Heart right ventricle (tissue), 16 donors: Measurements from ENCODE around the gene LALBA. TPM values are rescaled to one million over a fixed set of nuclear protein-coding genes. Genes with fewer than 3 reads are reported as not detected.

Experiments used
- ATAC-seq, 8 donors: fragments of 200-7000 bp; cut with Tn5 transposase; one replicate each; pipeline ENCODE4 v1.9.1; 2020; ENCODE audit warnings: mild to moderate bottlenecking in 8 of 8, moderate library complexity in 8 of 8, moderate number of reproducible peaks in 1 of 8
- DNase-seq, 2 donors: peaks; one replicate each; pipeline ENCODE4 v3.0.0-alpha.2; 2020
- H3K27ac ChIP-seq, 10 donors: fragments of 200-600 bp; sonication (generic) in 2 of 10; one replicate each; pipeline versions ENCODE4 v1.5.0 to v1.8.0; 2020 to 2022; ENCODE audit warnings: mild to moderate bottlenecking in 3 of 10
- H3K27me3 ChIP-seq, 7 donors: fragments of 200-600 bp; one replicate each; pipeline ENCODE4 v1.8.0; 2021 to 2022; ENCODE audit warnings: mild to moderate bottlenecking in 2 of 7
- H3K36me3 ChIP-seq, 9 donors: fragments of 200-600 bp; sonication (generic) in 1 of 9; one replicate each; pipeline versions ENCODE4 v1.5.0 to v1.8.0; 2020 to 2022; ENCODE audit warnings: mild to moderate bottlenecking in 2 of 9
- H3K4me1 ChIP-seq, 9 donors: fragments of 200-600 bp; sonication (generic) in 1 of 9; one replicate each; pipeline versions ENCODE4 v1.5.0 to v1.8.0; 2020 to 2022; ENCODE audit warnings: mild to moderate bottlenecking in 4 of 9
- H3K4me3 ChIP-seq, 10 donors: fragments of 200-600 bp; sonication (generic) in 2 of 10; one replicate each; pipeline versions ENCODE4 v1.5.0 to v1.8.0; 2020 to 2022; ENCODE audit warnings: mild to moderate bottlenecking in 7 of 10, moderate library complexity in 2 of 10
- H3K9me3 ChIP-seq, 11 donors: fragments of 200-600 bp in 10 of 11; sonication (generic) in 2 of 11; one replicate each; pipeline versions ENCODE4 v1.5.0 to v1.8.0; 2013 to 2022; ENCODE audit warnings: mild to moderate bottlenecking in 2 of 11, control low read depth in 1 of 11, moderate library complexity in 1 of 11
- WGBS, 2 donors: extraction: QIAGEN DNeasy Blood & Tissue Kit; methylation state at CpG; one replicate each; pipeline ENCODE4 v1.1.7; 2013; ENCODE audit warnings: inconsistent platforms in 1 of 2; 5-methylcytosine and 5-hydroxymethylcytosine counted together
- intact Hi-C, 10 donors: fragments of 100-400 bp; cut with DNase I; formaldehyde crosslinking; loops; one replicate each; pipeline versions ENCODE4 v1.11.1 to v1.14.2; 2022
- long read RNA-seq, 3 donors: library from polyadenylated mRNA; unstranded; transcript quantifications; one replicate each; pipeline ENCODE4 v2.0.0, GENCODE V29; 2020 to 2021
- polyA plus RNA-seq, 2 donors: library from polyadenylated mRNA; stranded (reverse); fragments of 200-250 nt; gene quantifications; one replicate each; pipeline ENCODE4 v1.2.3, GENCODE V29; 2013
- total RNA-seq, 10 donors: library from RNA; stranded (reverse); fragmentation: NEBNext Ultra II Directional in 3 of 10; extraction: Animal tissue kit (Norgen Biotek cat#: 25700) in 3 of 10; gene quantifications; one replicate each; pipeline versions ENCODE4 v1.2.1 to v1.2.4, GENCODE V29; 2021 to 2023
- TF ChIP-seq, protein P1 (sequence below), 9 donors: fragments of 200-600 bp; sonication (generic) in 2 of 9; IDR thresholded peaks; one replicate each; pipeline versions ENCODE4 v1.5.0 to v1.8.0; 2021 to 2022; ENCODE audit warnings: antibody characterized with exemption in 9 of 9, mild to moderate bottlenecking in 5 of 9, moderate library complexity in 1 of 9
- donor health status: Arrhythmogenic right ventricular cardiomyopathy.
- donor health status: ischemic (EF 13 %, LVEDD 7.1; RV severe dilation, severe dysfunction).
- donor health status: healthy with polysubstance abuse.
- donor health status: DM: no; HTN: yes; CAD: no.
- donor health status: DM: no; HTN: no; CAD: no.
- donor health status: ischemic (EF 25% LVEDD 6.9; RV normal size, moderate dysfunction).
- donor health status: ischemic (EF 25% LVEDD 5.7; RV mildly dilated, moderate dysfunction).
- donor health status: healthy.
- donor health status: DM: yes; HTN: yes; CAD: no.
- donor health status: Ischemic cardiomyopathy.
- donor health status: ischemic (EF 35%, LVEDD 5.7; RV mildly dilated, moderate dysfunction).
- donor health status: nonischemic (EF 11% LVEDD 7.7; RV severe dilation, severe dysfunction).
- donor health status: DM: yes; HTN: yes; CAD: no.
- donor health status: PGD.
- donor health status: ischemic (EF 29% LVEDD 5.4; RV normal size, mild dysfunction).
- donor health status: nonischemic (EF 23%, LVEDD 6.1; RV moderate dilation, normal function).

Gene LALBA
- total RNA-seq (not detected), polyA plus RNA-seq (not detected)
- long read RNA-seq, donor 1: 0 reads
- long read RNA-seq, donor 2: 0 reads
- long read RNA-seq, donor 3: 0 reads

DNA sequence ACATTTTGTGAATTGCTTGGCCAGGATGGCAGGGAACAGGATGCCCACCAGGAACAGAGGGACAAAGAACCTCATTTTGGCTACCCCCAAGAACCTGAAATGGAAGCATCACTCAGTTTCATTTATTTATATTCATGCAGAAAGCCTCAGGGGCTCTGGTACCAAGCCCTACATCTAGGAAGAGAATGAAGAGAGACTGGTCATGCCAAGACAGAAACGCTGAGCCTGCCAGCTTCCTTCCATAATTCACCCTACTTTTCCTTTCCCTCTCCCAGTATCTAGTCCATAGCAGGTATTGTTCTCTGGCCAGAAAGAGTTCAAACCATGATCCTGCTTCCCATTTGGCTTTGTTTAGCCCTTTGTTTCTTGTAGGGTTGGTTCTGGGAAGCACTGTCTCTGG is at the start of gene LALBA:
TSS of gene LALBA (minus strand) at position 101 of the 400 bp plus-strand sequence. CDS start at position 75, 26 bp downstream.
- peaks cover 0 to 17% (median 6%) of the 10 kb centered on the region in 7 donors for H3K27me3 ChIP-seq
- intact Hi-C loops: no loop called here
- no peaks in the 10 kb centered on the region for H3K36me3 ChIP-seq
- ATAC-seq (no peak), DNase-seq (no peak)
- 73 to 81% methylated on average over 1 of the region's 1 CpG for WGBS, 2 donors
- TF ChIP-seq, protein P1, sequence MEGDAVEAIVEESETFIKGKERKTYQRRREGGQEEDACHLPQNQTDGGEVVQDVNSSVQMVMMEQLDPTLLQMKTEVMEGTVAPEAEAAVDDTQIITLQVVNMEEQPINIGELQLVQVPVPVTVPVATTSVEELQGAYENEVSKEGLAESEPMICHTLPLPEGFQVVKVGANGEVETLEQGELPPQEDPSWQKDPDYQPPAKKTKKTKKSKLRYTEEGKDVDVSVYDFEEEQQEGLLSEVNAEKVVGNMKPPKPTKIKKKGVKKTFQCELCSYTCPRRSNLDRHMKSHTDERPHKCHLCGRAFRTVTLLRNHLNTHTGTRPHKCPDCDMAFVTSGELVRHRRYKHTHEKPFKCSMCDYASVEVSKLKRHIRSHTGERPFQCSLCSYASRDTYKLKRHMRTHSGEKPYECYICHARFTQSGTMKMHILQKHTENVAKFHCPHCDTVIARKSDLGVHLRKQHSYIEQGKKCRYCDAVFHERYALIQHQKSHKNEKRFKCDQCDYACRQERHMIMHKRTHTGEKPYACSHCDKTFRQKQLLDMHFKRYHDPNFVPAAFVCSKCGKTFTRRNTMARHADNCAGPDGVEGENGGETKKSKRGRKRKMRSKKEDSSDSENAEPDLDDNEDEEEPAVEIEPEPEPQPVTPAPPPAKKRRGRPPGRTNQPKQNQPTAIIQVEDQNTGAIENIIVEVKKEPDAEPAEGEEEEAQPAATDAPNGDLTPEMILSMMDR (IDR thresholded peaks at IDR 0.05): no peak
- no peak within 1 kb of the TSS for H3K27ac ChIP-seq
- H3K4me1 ChIP-seq: no peaks in the 10 kb centered on the region
- H3K4me3 ChIP-seq: no peak within 1 kb of the TSS
- H3K9me3 ChIP-seq: no peaks in the 10 kb centered on the region

DNA sequence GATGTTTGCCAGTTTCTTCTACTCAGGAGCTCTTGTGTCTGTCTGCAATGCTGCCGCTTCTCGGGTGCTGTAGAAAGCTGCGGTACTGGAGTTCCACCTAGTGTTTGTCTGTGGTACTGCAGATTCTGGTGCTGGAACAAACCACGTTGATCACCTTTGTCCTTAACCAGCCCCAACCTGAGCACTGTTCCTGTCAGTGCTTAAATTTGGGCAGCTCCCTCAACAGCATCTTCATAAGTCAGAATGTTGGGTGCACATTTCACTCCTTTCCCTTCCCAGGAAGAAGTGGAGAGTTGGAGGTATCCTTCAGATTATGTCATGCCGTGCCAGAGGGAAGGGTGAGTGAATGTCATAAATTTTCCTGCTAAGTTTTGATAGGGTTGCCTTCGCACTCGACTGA is 48.7 kb upstream of the LALBA start:
- intact Hi-C loops: loop anchor here in 5 of 10 donors (5.0 to 10.0 kb wide), 7 partner anchors 74 to 536 kb away; no protein-coding TSS in a partner anchor
- peaks cover 0 to 35% (median 11%) of the 10 kb centered on the region in 7 donors for H3K27me3 ChIP-seq

DNA sequence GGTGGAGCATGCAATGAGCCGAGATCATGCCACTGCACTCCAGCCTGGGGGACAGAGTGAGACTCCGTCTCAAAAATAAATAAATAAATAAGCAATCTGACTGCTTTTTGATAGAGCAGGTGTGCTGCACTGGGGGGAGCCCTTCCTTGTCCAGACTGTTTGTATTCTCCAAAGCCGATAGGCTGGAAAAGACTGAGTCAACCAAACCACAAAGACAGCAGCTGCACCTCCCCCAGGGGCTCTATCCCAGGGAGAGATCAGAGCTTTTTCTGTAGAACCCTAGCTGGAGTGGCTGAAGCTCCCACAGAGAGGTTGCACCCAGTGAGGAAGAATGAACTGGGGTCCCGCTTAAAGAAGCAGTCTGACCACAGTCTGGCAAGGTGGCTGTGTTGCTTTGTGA is 45.8 kb upstream of the LALBA start:
- Histone ChIP-seq H3K27me3 (peaks cover 0 to 31% (median 9%) of the 10 kb centered on the region in 7 donors), H3K4me3 (no peak overlapping the region), H3K4me1 (no peaks in the 10 kb centered on the region), H3K9me3 (peaks cover 0 to 38% (median 16%) of the 10 kb centered on the region in 11 donors), H3K36me3 (no peaks in the 10 kb centered on the region), H3K27ac (no peak overlapping the region)
- intact Hi-C loops: loop anchor here in 5 of 10 donors (5.0 to 10.0 kb wide), 7 partner anchors 71 to 533 kb away; no protein-coding TSS in a partner anchor
- DNase-seq (no peak), ATAC-seq (no peak)
- TF ChIP-seq, protein P1 (IDR thresholded peaks at IDR 0.05): no peak
- 83 to 86% methylated on average over 4 of the region's 4 CpGs for WGBS, 2 donors

More for the DNA sequence above, 48.7 kb upstream of the LALBA start:
- WGBS, 2 donors: 24 to 27% methylated on average over 7 of the region's 7 CpGs
- Histone ChIP-seq H3K9me3 (peaks cover 0 to 17% (median 6%) of the 10 kb centered on the region in 11 donors), H3K36me3 (no peaks in the 10 kb centered on the region), H3K27ac (no peak overlapping the region), H3K4me1 (no peaks in the 10 kb centered on the region), H3K4me3 (no peak overlapping the region)
- ATAC-seq (peak in 6 of 8 donors; percentile 56 to 83 (median 72)), DNase-seq (peak; percentile 26 to 68)
- TF ChIP-seq, protein P1 (IDR thresholded peaks at IDR 0.05): peak; percentile 90 to 98 (median 96)

DNA sequence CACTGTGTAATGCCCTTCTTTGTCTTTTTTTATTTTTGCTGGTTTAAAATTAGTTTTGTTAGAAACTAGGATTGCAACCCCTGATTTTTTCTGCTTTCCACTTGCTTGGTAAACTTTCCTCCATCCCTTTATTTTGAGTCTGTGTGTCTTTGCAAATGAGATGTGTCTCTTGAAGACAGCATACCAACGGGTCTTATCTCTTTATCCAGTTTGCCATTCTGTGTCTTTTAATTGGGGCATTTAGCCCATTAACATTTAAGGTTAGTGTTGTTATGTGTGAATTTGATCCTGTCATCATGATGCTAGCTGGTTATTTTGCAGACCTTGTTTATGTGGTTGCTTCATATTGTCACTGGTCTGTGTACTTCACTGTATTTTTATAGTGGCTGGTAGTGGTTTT is 43.5 kb upstream of the LALBA start:
- Histone ChIP-seq H3K4me3 (no peak overlapping the region), H3K4me1 (no peaks in the 10 kb centered on the region), H3K27ac (no peak overlapping the region), H3K9me3 (peaks cover 0 to 57% (median 17%) of the 10 kb centered on the region in 11 donors), H3K27me3 (peaks cover 0 to 27% (median 9%) of the 10 kb centered on the region in 7 donors), H3K36me3 (no peaks in the 10 kb centered on the region)
- intact Hi-C loops: loop anchor here in 3 of 10 donors (10.0 kb wide), 4 partner anchors 69 to 419 kb away; no protein-coding TSS in a partner anchor
- TF ChIP-seq, protein P1 (IDR thresholded peaks at IDR 0.05): no peak
- WGBS, 2 donors: 76% methylated on average over 1 of the region's 1 CpG
- DNase-seq (no peak), ATAC-seq (no peak)
